SJSA1 (cell line): ENCODE measurements around the gene CAPN14. TPM values are rescaled to one million over a fixed set of nuclear protein-coding genes. Genes with fewer than 3 reads are reported as not detected.

Source experiments
- DNase-seq, 2 experiments: peaks; one replicate each; pipeline ENCODE4 v3.0.0-alpha.2; 2015 to 2020; ENCODE audit warnings: low spot score in 2 of 2, low read depth in 1 of 2
- H3K27ac ChIP-seq: fragments of 250-450 bp; sonication (Bioruptor Pico); 2 replicates; pipeline ENCODE4 v1.5.1; 2020; ENCODE audit warnings: mild to moderate bottlenecking, moderate library complexity
- H3K27me3 ChIP-seq: fragments of 250-450 bp; sonication (Bioruptor Pico); replicated peaks from 2 replicates; pipeline ENCODE4 v1.5.1; 2020; ENCODE audit warnings: mild to moderate bottlenecking, moderate library complexity
- H3K36me3 ChIP-seq: fragments of 250-450 bp; sonication (Bioruptor Pico); 2 replicates; pipeline ENCODE4 v1.5.1; 2020; ENCODE audit warnings: mild to moderate bottlenecking
- H3K4me1 ChIP-seq: fragments of 250-450 bp; sonication (Bioruptor Pico); replicated peaks from 2 replicates; pipeline ENCODE4 v1.6.1; 2021; ENCODE audit warnings: mild to moderate bottlenecking
- H3K4me3 ChIP-seq: fragments of 250-450 bp; sonication (Bioruptor Pico); 2 replicates; pipeline ENCODE4 v1.5.1; 2020; ENCODE audit warnings: mild to moderate bottlenecking
- H3K9me3 ChIP-seq: fragments of 250-450 bp; sonication (Bioruptor Pico); replicated peaks from 2 replicates; pipeline ENCODE4 v1.5.1; 2020; ENCODE audit warnings: mild to moderate bottlenecking
- total RNA-seq: library from RNA; depleted of rRNA; stranded (reverse); fragments of >200 nt; shearing (Covaris generic); gene quantifications from 2 replicates; pipeline ENCODE4 v1.2.3, GENCODE V29; 2014; rRNA removed

Gene CAPN14
- 0.41 TPM in 1 of 2 replicates, not detected in the other for total RNA-seq

GRCh38 chr2:31217465-31218200 lies at the start of gene CAPN14:
Gene CAPN14, minus strand, starts transcription at chr2:31217515. Its CDS starts 12,068 bp downstream, at chr2:31205447.
- no peaks in the 10 kb centered on the region for H3K9me3 ChIP-seq
- H3K4me3 ChIP-seq = no peak within 1 kb of the TSS
- DNase-seq = no peak
- H3K36me3 ChIP-seq = no peaks in the 10 kb centered on the region
- H3K27me3 ChIP-seq = peaks cover 26% of the 10 kb centered on the region
- no peaks in the 10 kb centered on the region for H3K4me1 ChIP-seq
- no peak within 1 kb of the TSS for H3K27ac ChIP-seq

- Histone ChIP-seq H3K9me3 (no peaks in the 10 kb centered on the region), H3K36me3 (peaks cover 6% of the 10 kb centered on the region; the same call in 1 of the 2 replicates), H3K27me3 (no peaks in the 10 kb centered on the region), H3K4me1 (0 out of 2 replicates have a peak, but pooled peaks cover 8% of the 10 kb centered on the region), H3K27ac (no peak overlapping the region), H3K4me3 (no peak overlapping the region)
- no peak for DNase-seq
Measured at GRCh38 chr2:31266804-31267203, 49.5 kb upstream of the CAPN14 start.

- no peaks in the 10 kb centered on the region for H3K9me3 ChIP-seq
- no peak overlapping the region for H3K4me3 ChIP-seq
- no peak overlapping the region for H3K27ac ChIP-seq
- peak in 1 of 2 experiments; percentile 20 for DNase-seq
- H3K27me3 ChIP-seq = no peaks in the 10 kb centered on the region
- H3K36me3 ChIP-seq = peaks cover 9% of the 10 kb centered on the region; the same call in 1 of the 2 replicates
- 0 out of 2 replicates have a peak, but pooled peaks cover 8% of the 10 kb centered on the region for H3K4me1 ChIP-seq
Measured at GRCh38 chr2:31265234-31265633, 47.9 kb upstream of the CAPN14 start.

- Histone ChIP-seq H3K27me3 (no peaks in the 10 kb centered on the region), H3K27ac (no peak overlapping the region), H3K4me1 (0 out of 2 replicates have a peak, but pooled peaks cover 8% of the 10 kb centered on the region), H3K36me3 (peaks cover 9% of the 10 kb centered on the region; the same call in 1 of the 2 replicates), H3K4me3 (no peak overlapping the region), H3K9me3 (no peaks in the 10 kb centered on the region)
- no peak for DNase-seq
Measured at GRCh38 chr2:31263636-31264190, 46.4 kb upstream of the CAPN14 start.

GRCh38 chr2:31260870-31261269 lies 43.6 kb upstream of the CAPN14 start:
- H3K27me3 ChIP-seq = no peaks in the 10 kb centered on the region
- H3K4me1 ChIP-seq = 0 out of 2 replicates have a peak, but pooled peaks cover 12% of the 10 kb centered on the region
- no peaks in the 10 kb centered on the region for H3K9me3 ChIP-seq
- DNase-seq = no peak
- H3K36me3 ChIP-seq = peaks cover 5% of the 10 kb centered on the region; the same call in 1 of the 2 replicates
- no peak overlapping the region for H3K4me3 ChIP-seq
- H3K27ac ChIP-seq = no peak overlapping the region

GRCh38 chr2:31259075-31259474 lies 41.8 kb upstream of the CAPN14 start:
- Histone ChIP-seq H3K27ac (no peak overlapping the region), H3K4me3 (no peak overlapping the region), H3K36me3 (peaks cover 4% of the 10 kb centered on the region; the same call in 1 of the 2 replicates), H3K27me3 (no peaks in the 10 kb centered on the region), H3K4me1 (0 out of 2 replicates have a peak, but pooled peaks cover 4% of the 10 kb centered on the region), H3K9me3 (no peaks in the 10 kb centered on the region)
- no peak for DNase-seq

GRCh38 chr2:31258351-31258750 lies 41.0 kb upstream of the CAPN14 start:
- Histone ChIP-seq H3K36me3 (peaks cover 3% of the 10 kb centered on the region; the same call in 1 of the 2 replicates), H3K27ac (no peak overlapping the region), H3K4me3 (no peak overlapping the region), H3K4me1 (0 out of 2 replicates have a peak, but pooled peaks cover 4% of the 10 kb centered on the region), H3K27me3 (no peaks in the 10 kb centered on the region), H3K9me3 (no peaks in the 10 kb centered on the region)
- DNase-seq = no peak

GRCh38 chr2:31256611-31257382 lies 39.5 kb upstream of the CAPN14 start:
- Histone ChIP-seq H3K4me1 (0 out of 2 replicates have a peak, but pooled peaks cover 4% of the 10 kb centered on the region), H3K4me3 (no peak overlapping the region), H3K27me3 (no peaks in the 10 kb centered on the region), H3K27ac (no peak overlapping the region), H3K36me3 (peaks cover 3% of the 10 kb centered on the region; the same call in 1 of the 2 replicates), H3K9me3 (no peaks in the 10 kb centered on the region)
- no peak for DNase-seq

GRCh38 chr2:31255911-31256571 lies 38.7 kb upstream of the CAPN14 start:
- peaks cover 3% of the 10 kb centered on the region; the same call in 1 of the 2 replicates for H3K36me3 ChIP-seq
- no peaks in the 10 kb centered on the region for H3K27me3 ChIP-seq
- H3K4me3 ChIP-seq = no peak overlapping the region
- 0 out of 2 replicates have a peak, but pooled peaks cover 4% of the 10 kb centered on the region for H3K4me1 ChIP-seq
- H3K27ac ChIP-seq = no peak overlapping the region
- H3K9me3 ChIP-seq = no peaks in the 10 kb centered on the region
- no peak for DNase-seq

GRCh38 chr2:31254237-31255203 lies 37.2 kb upstream of the CAPN14 start:
- H3K36me3 ChIP-seq = no peaks in the 10 kb centered on the region
- no peaks in the 10 kb centered on the region for H3K27me3 ChIP-seq
- no peak overlapping the region for H3K4me3 ChIP-seq
- DNase-seq = no peak
- H3K9me3 ChIP-seq = no peaks in the 10 kb centered on the region
- H3K27ac ChIP-seq = no peak overlapping the region
- H3K4me1 ChIP-seq = 0 out of 2 replicates have a peak, but pooled peaks cover 4% of the 10 kb centered on the region

GRCh38 chr2:31253356-31254131 lies 36.2 kb upstream of the CAPN14 start:
- H3K36me3 ChIP-seq = no peaks in the 10 kb centered on the region
- DNase-seq = no peak
- no peak overlapping the region for H3K27ac ChIP-seq
- H3K4me1 ChIP-seq = 0 out of 2 replicates have a peak, but pooled peaks cover 4% of the 10 kb centered on the region
- H3K27me3 ChIP-seq = no peaks in the 10 kb centered on the region
- H3K4me3 ChIP-seq = no peak overlapping the region
- no peaks in the 10 kb centered on the region for H3K9me3 ChIP-seq

- no peaks in the 10 kb centered on the region for H3K9me3 ChIP-seq
- H3K27ac ChIP-seq = no peak overlapping the region
- no peak overlapping the region for H3K4me3 ChIP-seq
- no peaks in the 10 kb centered on the region for H3K36me3 ChIP-seq
- no peaks in the 10 kb centered on the region for H3K27me3 ChIP-seq
- DNase-seq = no peak
- H3K4me1 ChIP-seq = peaks cover 8% of the 10 kb centered on the region; the same call in 1 of the 2 replicates
Measured at GRCh38 chr2:31251851-31252250, 34.5 kb upstream of the CAPN14 start.
